CD4-positive, alpha-beta T cell treated with Interleukin-6 for 4 hours (primary cell): ENCODE data around the gene FAM83D.

Experiments used
- DNase-seq: peaks from one replicate; pipeline ENCODE4 v3.0.0-alpha.2; 2020; ENCODE audit warnings: mixed read lengths

FAM83D gene, protein sequence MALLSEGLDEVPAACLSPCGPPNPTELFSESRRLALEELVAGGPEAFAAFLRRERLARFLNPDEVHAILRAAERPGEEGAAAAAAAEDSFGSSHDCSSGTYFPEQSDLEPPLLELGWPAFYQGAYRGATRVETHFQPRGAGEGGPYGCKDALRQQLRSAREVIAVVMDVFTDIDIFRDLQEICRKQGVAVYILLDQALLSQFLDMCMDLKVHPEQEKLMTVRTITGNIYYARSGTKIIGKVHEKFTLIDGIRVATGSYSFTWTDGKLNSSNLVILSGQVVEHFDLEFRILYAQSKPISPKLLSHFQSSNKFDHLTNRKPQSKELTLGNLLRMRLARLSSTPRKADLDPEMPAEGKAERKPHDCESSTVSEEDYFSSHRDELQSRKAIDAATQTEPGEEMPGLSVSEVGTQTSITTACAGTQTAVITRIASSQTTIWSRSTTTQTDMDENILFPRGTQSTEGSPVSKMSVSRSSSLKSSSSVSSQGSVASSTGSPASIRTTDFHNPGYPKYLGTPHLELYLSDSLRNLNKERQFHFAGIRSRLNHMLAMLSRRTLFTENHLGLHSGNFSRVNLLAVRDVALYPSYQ

DNA sequence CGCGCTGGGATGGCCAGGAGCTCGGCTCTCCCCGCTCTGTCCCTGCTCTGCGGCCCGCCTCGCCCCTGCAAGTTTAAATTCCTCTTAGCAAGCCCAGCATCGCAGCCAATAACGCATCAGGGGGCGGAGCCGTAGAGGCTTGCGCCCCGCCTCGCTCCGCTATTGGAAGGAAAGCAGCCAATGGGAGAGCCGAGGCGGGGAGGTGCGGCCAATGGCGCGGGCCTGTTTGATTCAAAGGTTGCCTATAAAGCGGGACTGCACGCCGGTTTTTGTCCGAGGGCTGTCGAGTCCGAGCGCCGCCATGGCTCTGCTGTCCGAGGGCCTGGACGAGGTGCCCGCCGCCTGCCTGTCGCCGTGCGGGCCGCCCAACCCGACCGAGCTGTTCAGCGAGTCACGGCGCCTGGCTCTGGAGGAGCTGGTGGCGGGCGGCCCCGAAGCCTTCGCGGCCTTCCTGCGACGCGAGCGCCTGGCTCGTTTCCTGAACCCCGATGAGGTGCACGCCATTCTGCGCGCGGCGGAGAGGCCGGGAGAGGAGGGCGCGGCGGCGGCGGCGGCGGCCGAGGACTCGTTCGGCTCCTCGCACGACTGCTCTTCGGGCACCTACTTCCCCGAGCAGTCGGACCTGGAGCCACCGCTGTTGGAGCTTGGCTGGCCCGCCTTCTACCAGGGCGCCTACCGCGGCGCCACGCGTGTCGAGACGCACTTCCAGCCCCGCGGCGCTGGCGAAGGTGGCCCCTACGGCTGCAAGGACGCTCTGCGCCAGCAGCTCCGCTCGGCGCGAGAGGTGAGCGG, at the start of gene FAM83D:
FAM83D (plus strand) TSS at position 276 of the 792 bp plus-strand sequence; CDS start at position 302, 26 bp downstream.
- DNase-seq = peak; percentile 95

DNA sequence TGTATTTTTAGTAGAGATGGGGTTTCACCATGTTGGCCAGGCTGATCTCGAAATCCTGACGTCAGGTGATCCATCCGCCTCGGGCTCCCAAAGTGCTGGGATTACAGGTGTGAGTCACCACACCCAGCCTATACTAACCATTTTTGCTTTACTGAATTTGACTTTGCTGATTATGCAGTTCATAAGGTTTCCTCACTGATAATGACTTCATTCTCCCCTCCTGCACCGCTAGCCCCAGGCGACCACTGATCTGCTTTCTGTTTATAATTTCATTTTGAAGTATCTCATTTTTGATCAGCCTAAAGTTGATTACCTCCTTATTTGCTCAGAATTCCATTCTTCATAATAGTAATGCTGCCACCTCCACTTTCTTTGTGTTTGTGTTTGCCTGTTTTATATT, 48.7 kb upstream of the FAM83D start:
- no peak for DNase-seq

DNA sequence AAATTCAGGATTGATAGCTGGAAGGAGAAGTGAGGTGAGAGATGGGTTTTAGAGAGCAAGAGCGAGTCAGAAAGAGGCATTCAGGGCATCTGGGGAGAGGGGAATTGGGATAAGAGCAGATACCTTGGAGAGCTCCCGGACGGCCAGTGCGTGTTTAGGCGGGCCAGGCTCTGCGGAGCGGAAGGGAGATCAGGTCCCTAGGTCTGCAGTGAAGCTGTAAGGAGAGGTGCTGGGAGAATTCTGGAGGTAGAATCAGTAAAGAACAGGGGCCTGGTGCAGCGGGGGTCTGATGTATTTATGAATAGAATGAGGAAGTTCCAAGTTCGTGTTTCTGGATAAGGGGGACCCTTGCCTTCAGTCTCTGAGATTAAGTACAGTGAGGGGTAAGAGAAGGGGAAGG, 47.4 kb upstream of the FAM83D start:
- DNase-seq = no peak

DNA sequence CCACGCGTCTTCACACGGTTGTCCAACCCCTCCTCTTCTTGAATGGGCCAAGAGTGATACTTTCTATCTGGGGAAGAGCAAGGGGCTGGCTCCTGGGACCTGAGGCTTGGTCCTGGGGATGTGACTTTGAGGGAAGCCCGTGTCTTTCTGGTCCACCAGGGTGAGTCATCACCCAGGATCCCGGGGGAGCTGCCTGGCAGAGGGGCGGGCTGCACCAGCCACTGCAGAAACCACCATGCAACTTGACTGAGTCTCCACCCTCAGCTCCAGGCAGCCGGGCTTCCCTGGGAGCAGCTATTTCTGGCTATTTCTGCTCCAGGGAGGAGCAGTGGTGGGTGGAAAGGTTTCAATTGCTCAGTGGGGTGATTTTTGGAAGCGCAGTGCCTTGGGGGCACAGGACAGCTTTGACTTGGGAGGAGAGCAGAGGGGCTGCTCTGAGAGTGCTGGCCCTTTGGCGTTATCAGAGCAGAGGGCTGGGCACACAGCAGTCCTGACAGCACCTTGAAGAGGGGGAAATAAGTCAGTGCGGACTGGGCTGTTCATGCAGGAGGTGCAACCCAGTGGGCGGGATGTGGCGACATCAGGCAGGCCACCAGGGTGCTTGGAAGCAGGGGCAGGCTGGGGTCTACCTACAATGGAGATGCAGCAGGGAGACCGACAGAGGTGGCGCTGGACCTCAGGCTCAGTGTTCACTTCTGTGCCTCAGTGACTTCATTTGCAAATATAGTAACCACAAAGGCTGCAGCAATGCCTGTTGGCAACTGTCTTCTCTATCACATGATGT, 45.1 kb upstream of the FAM83D start:
- no peak for DNase-seq

DNA sequence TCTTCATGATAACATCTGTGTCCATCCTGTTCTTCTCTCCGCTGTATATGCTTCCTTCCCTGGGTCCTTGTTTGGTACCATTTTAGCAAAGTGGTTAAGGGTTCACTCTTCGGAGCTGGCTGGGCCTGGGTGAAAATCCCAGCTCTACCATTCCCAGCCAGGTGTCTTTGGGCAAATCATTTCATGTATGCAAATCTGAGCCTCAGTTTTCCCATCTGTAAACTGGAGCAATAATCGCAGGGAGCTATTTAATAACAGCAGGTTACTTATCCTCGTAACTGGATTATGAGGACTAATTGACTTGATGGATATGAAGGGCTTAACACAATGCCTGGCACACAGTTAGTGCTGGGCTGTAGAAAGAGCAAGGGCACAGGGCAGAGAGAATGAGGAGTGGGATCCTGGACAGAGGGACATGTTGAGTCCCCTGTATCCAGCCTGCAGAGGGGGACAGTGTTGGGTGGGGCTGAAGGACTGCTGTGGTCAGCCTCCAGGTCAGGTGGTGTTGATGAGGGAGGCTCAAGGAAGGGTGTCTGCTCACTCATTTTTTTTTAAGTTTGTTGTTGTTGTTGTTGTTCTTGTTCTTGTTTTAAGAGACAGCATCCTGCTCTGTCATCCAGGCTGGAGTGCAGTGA, 44.3 kb upstream of the FAM83D start:
- no peak for DNase-seq

DNA sequence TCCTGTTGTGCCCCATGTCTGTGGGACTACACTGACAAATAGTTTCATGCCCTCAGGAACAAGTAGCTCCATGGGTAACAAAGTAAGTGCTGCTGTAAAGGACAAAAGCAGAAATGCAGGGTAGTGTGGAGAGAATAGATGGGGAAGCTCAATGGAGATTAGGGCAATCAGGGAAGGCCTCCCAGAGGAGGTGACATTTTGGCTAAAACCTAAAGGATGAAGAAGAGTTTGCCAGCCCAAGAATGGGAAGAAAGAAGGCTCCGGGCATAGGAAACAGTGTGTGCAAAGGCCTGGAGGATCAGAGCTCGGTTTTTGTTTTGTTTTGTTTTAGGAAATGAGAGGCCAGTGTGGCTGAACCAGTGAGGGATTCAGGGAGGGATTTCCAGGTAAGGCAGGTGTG, 43.6 kb upstream of the FAM83D start:
- DNase-seq = no peak

DNA sequence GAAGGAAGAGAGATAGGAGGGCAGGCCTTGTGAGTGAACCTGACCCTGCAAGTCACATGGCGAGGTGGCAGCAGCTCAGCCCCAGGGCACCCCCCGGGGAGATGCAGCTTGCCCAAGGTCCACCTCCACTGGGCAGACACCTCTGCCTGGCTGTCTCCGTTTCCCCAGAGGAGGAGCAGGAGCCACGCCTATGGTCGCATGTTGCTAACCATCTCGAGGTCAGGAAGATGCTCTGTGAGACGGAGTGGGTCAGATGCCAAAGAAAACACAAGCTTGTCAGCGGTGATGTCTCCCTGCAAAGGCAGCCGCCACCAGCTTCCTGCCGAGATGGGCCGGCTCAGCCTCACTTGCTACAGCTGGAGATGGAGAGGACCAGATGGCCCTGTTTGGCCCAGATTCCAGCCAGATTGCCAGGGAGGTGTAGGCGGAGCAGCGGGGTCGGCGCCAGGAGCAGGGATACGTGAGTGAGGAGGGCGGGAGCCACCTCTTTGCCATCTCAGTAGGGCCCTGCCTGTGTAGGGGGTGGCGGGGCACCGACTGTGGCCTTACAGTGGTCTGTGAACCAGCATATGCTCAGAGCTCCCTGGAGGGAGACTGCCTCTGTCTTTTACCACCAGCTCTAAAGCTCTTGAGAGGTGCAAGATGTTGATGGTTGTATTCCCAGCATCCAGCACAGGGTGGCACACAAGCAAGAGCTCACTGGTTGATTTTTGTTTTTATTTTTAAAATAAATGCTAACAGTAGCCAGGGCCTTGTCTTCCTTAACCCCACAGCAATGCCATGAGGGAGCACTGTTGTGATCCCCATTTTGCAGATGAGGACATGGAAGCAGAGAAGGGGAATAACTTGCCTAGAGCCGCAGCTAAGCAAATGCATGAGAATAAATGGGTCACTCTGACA, 42.9 kb upstream of the FAM83D start:
- no peak for DNase-seq

DNA sequence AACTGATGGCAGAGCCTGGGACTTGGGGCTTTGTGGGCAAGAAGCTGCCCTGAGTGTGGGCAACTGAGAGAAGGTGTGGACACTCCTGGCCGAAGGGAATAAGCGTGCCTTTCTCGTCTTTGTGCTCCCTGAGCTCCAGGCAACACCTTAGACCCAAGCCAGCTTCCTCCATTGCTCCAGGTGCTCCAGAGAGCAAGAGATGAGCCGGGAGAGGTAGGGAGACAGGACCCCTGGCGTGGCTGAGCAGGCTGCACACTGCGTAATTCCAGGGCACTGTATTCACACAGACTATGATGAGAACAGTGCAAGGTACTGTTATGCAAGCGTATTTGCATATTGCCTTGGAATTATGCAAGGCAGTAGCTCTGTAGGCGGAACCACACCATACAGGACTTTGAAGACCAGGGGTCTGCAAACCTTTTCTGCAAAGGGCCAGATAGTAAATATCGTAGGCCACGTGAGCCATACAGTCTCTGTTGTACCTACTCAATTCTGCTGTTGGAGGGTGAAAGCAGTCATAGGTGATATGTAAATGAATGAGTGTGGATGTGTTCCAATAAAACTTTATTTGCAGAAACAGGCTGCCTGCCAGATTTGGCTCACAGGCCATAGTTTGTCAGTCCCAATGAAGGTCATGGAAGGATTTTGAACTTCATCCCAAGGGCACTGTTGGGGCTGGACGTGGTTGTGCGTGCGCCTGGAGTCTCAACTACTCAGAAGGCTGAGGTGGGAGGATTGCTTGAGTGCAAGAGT, 42.1 kb upstream of the FAM83D start:
- no peak for DNase-seq

DNA sequence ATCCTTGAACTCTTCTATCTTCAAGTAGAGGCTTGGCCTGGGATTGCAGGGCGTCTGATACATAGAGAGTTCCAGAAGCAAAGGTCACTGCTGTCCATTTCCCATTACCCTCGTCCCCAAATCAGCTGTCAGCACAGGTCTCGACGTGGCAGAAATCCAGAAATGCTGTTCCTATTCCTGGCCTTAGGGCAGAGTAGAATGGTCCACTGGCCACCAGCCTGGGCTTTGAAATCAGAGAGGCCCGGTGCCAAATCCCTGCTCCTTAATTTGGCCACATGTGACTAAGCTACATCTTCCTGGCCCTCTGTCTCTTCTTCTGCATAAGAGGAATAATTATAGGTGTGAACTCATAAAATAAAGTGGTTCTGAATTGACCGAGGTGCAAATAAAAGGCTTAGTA, 40.9 kb upstream of the FAM83D start:
- no peak for DNase-seq

DNA sequence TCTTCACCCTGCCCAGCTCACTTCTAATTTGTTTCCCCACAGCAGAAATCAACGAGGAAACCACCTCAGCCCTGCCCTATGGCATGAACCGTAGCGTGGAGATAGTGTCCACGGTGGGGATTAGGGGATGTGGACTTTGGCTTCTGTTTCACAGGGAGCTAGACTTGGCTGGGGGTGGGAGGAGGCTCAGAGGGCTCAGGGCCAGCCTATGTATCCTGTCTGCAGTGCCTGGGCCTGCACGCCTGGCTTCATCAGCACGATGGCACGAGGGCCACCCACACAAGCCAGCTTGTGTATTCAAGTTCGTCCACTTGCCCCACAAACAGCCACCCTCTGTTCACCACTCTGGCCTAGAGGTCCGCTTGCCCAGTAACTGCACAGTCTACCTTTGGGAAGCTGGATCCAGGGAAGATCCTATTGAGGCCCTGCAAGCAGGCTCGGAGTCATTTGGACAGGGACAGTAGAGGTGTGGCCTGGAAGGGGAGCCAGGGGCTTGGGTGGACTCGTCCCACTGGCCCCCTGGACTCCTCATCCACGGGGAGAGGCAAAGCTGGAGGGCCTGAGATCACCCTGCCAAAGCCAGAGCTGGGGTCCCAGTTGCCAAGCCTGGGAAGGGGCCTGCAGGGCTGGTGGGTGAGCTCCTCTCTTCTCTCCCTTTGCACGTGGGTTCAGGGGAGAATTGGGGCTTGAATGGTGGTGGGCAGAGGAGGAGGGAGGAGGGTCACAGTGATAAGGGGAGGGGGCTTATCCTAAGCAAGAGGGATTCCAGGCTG, 38.0 kb upstream of the FAM83D start:
- DNase-seq = no peak

DNA sequence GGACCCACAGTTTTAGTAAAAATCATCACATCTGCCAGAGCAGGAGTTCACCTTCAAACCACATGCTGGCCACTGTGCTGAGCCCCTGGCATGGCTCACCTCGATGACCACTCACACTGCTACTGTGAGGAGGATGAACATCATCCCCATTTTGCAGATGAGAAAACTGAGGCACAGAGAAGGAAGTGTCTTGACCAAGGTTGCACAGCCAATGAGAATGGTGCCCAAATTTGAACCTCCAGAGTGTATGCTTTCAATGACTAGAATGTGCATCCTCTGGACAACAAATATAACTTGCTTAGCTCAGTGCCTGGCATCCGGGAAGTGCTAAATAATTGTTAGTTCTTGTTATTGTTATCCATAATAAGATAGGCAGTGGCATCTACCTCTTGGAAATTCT, 37.2 kb upstream of the FAM83D start:
- DNase-seq = no peak

DNA sequence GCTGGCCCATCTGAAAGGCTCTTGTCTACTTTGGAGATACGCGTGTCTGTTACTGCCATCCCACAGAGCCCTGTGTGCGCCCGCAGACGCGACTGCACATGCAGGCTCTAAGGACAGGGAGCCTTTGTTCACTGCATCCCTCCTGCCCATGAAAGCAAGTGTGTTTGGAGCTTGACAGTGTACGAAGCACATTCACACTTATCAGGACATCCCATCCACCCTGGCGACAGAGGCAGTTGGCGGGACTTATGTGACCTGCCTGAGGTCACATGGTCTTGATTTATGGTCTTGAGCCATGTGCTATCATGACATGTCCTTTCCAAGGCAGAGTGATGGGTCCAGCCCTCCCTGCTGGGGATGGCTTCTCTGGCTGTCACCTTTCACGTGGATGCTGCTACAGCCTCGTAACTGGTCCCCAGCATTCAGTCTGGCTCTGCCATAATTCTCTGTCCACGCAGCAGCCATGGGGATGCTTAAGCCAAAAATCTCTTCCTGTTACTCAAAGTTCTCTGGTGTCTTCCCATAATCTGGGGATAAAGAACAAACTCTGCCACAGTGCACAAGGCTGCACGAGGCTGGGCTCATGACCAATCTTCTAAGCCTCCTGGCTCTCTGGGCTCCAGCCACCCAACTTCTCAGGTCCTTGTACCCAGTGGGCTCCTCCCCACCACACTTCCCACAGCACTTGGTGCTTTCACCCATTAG, 36.3 kb upstream of the FAM83D start:
- no peak for DNase-seq

DNA sequence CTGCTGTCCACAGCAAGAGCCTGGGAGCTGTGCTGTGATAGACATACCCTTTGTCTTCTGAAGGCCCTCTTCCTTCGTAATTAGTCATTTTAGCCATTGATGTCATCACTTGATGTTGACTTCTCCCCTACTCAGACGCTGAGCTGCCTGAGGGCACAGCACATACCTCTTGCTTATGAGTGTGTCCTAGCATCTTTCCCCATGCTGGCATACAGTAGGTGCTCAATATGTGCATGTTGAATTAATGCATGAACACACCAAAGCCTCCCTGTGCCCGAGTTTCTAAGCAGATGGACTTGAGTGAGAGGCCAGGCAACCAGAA, 35.8 kb upstream of the FAM83D start:
- no peak for DNase-seq

DNA sequence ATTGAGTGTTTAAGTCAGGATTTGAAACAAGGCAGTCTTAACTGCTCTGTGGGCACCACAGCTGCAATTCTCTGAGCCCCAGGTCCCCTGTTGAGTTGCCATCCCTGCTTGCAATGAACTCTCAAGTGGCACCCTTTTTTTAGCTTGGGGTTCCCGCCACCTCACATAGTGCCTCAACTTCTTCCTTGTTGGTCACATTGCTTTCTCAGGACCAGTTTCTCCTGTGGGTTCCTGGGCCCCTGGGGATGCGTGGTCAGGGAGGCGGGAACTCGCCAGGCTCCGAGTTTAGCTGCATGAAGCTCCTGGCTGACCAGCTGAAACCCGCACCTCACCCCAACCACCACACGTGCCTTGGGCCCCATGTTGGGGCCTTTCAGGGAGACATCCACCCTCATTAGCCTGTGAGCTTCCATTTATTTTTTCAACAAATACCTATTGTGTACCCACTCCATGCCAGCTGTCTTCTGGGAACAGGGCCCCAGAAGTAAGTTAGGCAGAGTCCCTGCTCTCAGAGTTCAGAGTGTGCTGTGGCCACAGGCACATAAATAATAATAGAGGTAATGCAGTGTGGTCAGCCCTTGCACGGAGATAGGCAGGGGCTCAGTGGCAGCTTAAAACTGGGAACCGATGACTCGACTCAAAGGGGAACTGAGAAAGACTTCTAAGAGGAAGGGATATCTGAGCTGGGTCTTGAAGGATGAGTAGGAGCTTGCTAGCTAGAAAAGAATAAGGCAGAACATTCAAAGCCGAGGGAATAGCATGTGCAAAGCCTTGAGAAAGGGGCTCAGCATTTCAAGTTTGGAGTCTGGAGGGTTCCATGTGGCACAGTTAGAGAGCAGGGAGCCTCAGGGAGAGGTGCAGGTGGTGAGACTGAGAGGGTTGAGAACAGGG, 33.9 kb upstream of the FAM83D start:
- DNase-seq = no peak

DNA sequence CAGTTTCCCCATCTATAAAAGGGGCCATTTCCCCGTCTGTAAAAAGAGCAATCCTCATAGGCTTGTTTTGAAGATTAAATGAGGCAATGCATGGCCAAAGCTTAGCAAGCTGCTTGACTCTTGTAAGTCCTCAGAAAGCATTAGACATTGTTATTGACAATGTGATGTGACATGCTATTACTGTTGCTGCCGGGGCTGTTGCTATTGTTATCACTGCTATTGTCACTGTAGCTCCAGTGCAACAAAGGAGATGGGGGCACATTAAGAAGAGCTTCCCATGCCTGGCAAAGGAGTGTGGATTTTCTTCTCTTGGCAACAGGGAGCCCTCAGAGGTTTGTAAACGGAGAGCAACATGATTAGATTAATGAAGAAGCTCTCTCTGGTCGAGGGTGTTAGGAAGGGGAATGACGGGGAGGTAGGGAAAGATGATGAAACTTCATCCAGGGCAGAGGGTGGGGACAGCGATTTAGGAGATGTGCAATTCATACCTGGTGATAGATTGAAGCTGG, 33.1 kb upstream of the FAM83D start:
- DNase-seq = no peak

DNA sequence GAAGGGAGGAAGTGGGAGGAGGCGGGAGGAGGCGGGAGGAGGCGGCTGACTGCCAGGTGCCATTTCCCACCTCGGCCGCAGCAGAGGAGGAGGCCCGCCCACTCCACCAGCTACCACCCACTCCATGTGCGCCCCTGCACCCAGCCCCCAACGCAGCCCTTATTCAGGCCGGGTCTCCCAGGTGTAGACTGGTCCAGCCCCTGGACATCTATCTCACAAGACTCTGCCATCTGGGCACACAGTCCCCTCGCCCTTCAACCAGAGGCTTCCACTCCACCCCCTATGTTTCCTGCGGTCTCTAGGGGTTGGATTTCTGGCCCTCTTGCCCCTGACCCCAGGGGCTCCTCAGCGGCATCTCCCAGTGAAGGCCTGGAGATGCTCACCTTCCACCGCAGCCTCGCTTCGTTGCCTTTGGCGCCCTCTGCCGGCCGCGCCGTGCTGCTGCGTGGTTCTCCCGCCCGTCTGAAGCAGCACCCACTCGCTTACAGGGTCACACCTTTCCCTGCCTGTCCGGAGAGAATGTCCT, 32.6 kb upstream of the FAM83D start:
- DNase-seq = peak; percentile 83

DNA sequence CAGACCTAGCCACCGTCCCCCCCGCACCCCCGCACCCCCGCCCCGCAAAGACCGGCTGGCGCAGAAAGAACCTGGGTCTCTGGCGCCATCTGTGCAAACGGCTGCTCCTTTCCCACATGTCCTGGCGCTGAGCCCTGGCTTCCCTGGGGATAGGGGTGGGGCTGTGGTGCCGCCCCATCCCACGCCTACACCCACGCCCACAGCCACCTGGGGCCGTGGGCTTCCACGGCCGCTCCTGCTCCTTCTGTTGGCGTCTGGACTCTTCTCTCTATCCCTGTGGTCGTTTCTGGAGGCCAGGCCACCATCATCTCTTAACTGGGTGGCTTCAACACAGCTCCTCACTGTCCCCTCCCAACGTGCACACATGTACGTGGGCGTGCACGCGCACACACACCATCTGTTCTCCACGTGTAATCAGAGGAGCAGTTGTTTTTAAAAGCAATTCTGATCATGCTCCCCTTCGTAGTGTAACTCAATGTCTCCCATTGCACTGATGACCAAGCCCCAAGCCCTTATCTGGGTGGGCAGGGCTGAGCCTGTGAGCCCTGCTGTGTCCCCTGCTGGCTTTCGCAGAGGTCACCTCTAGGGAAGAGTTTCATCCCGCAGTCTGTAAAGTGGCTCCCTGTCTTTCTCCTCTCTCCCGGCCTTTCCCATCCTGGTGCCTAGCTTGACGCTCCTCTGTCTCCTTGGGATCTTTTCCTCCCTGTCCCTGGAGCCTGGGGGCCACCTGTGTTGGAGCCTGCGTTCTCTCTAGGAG, 31.9 kb upstream of the FAM83D start:
- DNase-seq = no peak
